ENCODE results near the gene NAPB.

NAPB gene

GRCh38 chr20:23455639-23456038 is 34.4 kb upstream of the NAPB start:
- no peak for DNase-seq (ENCODE audit: extremely low spot score)
- no peak for TF ChIP-seq CTCF (IDR thresholded peaks at IDR 0.05; ENCODE audit: control extremely low read depth, extremely low read depth, low read depth, missing control alignments)
- ChIA-PET POLR2A (no interaction called here), CTCF (no interaction called here)

GRCh38 chr20:23454816-23455215 is 33.5 kb upstream of the NAPB start:
- ChIA-PET CTCF (no interaction called here), POLR2A (no interaction called here)
- DNase-seq (ENCODE audit: extremely low spot score), result no peak
- TF ChIP-seq CTCF (IDR thresholded peaks at IDR 0.05; ENCODE audit: control extremely low read depth, extremely low read depth, low read depth, missing control alignments), result no peak

GRCh38 chr20:23453549-23454543 is 32.6 kb upstream of the NAPB start:
- ChIA-PET POLR2A (no interaction called here), CTCF (interaction anchor here (2.9 kb wide), 1 partner anchor 11 kb away, joined by 21 read pairs; no protein-coding TSS in a partner anchor)
- no peak for TF ChIP-seq CTCF (IDR thresholded peaks at IDR 0.05; ENCODE audit: control extremely low read depth, extremely low read depth, low read depth, missing control alignments)
- DNase-seq (ENCODE audit: extremely low spot score), result no peak

DNA sequence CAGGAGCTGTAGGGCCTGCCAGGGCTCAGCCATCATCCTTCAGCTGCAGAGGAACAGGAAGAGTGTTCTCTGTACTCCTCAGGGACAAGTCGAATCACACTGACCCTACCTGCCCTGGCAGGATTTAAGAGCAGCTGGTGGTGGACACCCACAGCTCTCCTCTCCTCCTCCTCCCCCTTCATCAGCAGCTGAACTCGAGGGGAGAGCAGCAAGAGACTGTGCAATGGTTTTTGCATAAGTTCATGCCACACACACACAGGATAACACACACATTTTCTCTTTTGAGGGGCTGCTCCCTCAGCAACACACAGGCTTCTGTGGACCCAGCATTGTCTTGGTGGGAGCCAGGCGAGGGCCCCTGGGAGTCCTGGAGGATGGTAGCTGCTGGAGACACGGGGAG is 31.5 kb upstream of the NAPB start, which contains the start of gene CST11:
Gene CST11, minus strand, starts transcription at position 101 of the 400 bp plus-strand sequence. Its CDS starts 65 bp downstream, at position 36.
- DNase-seq (ENCODE audit: extremely low spot score), result no peak
- no peak for TF ChIP-seq CTCF (IDR thresholded peaks at IDR 0.05; ENCODE audit: control extremely low read depth, extremely low read depth, low read depth, missing control alignments)
- CTCF ChIA-PET, result interaction anchor here (2.9 kb wide), 1 partner anchor 10 kb away, joined by 21 read pairs; no protein-coding TSS in a partner anchor
- POLR2A ChIA-PET, result no interaction called here

DNA sequence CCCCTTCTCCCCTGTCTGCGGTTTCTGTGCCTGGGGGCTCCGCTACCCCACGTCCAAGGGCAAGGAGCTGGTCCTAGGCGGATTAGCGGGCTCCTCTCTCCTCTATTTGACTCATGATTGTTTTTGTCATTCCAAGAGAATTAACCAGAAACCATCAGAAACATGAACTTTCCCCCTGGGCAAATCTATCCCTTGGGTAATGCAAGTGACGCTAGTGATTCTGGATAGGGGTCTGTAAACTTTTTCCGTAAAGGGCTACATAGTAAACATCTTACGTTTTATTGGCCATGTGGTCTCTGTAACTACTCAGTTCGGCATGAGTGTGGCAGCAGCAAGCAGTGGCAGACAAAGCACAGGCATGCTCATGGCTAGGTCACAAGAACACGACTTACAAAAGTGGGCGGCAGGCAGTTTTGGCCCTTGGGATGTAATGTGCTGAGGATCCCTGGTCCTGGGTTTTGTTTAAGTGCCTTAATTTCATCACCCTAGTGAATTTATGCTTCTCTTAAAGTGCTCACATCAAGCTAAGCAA is 30.7 kb upstream of the NAPB start:
- ChIA-PET POLR2A (no interaction called here), CTCF (interaction anchor here (2.9 kb wide), 1 partner anchor 9 kb away, joined by 21 read pairs; no protein-coding TSS in a partner anchor)
- TF ChIP-seq CTCF (IDR thresholded peaks at IDR 0.05; ENCODE audit: control extremely low read depth, extremely low read depth, low read depth, missing control alignments), result no peak

DNA sequence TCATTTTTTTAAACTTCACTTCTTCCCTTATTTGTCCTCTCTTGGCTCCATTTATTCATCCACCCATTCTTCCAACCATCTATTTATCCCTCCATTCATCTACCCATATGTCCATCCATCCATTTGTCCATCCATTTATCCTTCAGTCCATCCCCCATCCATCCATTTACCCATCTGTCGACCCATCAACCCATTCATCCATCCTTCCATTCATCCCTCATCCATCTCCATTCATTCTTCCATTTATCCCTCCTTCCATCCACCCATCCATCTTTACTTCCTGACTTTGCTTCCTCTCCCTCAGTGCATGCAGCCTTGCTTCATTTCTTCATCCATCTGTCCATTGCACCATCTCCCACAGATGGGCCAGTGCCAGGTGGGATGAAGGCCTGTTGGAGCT is 29.6 kb upstream of the NAPB start:
- DNase-seq (ENCODE audit: extremely low spot score), result no peak
- CTCF ChIA-PET, result interaction anchor here (2.9 kb wide), 1 partner anchor 8 kb away, joined by 21 read pairs; no protein-coding TSS in a partner anchor
- no peak for TF ChIP-seq CTCF (IDR thresholded peaks at IDR 0.05; ENCODE audit: control extremely low read depth, extremely low read depth, low read depth, missing control alignments)
- POLR2A ChIA-PET, result no interaction called here

More for the DNA sequence above, 30.7 kb upstream of the NAPB start:
- DNase-seq (ENCODE audit: extremely low spot score), result no peak

Data from GM10248 (cell line).